ENCODE measurements around the gene ATL2.
"Not testable (repeated sequence)": the region's sequence is repeated elsewhere in the genome, so short reads cannot be mapped to it uniquely, and the experiment has no call there.

- not testable (repeated sequence) for TF ChIP-seq CTCF (IDR thresholded peaks at IDR 0.05; ENCODE audit: borderline replicate concordance, extremely low read depth, low read length, poor library complexity, severe bottlenecking); EZH2 (IDR thresholded peaks at IDR 0.05; ENCODE audit: borderline replicate concordance, low read depth, low read length, severe bottlenecking)
Measured at GRCh38 chr2:38383741-38384140, 6.7 kb upstream of the ATL2 start.

All from DND-41 (cell line).